SW 1271 (cell line): ENCODE data around the gene ME3.
A peak's percentile ranks its signal among the peaks of the same experiment; 100 is the strongest.

ENCODE experiments used
- DNase-seq, 2 experiments: peaks; one replicate each; lab custom pipeline; 2025; lab: John Stamatoyannopoulos, UW

The ME3 gene

DNA sequence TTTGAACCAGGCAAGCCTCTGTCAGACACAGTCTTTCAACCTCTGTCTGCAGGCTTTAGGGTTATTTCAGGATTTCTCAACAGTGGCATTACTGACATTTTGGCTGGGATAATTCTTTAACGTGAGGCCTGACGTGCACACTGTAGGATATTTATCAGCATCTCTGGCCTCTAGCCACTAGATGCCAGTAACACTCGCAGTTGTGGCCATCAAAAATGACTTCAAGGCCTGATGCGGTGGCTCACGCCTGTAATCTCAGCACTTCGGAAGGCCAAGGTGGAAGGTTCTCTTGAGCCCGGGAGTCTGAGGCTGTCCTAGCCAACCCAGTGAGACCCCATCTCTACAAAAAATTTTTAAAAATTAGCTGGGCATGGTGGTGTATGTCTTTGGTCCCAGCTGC, 184.7 kb downstream of the ME3 start:
- no peak for DNase-seq

DNA sequence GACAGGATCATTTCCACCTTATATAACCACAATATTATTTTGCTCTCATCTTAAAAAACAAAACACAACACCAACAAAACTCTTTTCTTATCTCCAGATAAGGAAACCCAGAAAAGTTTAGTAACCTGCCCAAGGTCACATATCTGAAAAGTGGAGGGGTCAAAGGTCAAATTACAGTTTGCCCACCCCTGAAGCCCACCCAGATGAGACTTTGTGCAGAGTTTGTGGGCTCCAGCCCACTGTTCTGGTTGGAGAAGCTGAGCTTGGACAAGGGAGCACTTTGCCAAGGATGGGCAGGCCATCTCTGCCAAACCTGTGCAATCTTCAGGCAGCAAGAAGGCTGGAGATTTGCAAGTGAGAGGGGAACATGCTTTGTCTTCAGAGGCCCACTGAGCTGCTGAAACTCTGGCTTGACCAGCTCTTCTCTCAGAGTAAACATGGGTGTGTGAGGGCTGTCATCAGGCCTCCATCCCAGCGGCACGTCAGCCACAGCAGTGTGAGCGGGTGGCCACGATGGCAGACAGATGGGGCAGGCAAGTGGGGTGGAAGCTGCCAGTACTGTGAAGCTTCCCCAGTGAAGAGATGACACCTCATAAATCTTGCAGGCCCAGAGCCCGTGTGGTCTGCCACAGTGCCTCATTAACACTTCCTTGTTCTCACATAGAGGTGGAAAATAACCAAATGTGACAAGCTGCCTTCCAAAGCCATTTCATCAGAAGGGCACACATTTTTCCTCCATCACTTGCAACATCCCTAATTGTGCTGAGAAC, 186.0 kb downstream of the ME3 start:
- DNase-seq: no peak

DNA sequence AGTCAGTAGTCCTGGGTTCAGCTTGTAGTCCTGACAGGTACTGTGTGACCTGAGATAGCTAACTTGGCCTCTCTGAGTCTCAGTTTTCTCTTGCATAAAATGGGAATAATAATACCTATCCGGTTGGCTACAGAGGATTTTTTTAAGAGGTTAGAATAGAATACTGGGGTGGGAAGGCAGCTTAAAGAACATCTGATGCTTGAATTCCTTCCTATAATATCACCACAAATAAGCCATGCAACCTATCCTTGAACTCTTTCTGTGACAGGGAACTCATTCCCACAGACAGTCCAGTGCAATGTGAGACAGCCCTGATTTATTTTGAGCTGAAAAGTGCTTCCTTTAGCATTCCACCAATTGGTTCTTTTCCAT, 187.6 kb downstream of the ME3 start:
- no peak for DNase-seq

DNA sequence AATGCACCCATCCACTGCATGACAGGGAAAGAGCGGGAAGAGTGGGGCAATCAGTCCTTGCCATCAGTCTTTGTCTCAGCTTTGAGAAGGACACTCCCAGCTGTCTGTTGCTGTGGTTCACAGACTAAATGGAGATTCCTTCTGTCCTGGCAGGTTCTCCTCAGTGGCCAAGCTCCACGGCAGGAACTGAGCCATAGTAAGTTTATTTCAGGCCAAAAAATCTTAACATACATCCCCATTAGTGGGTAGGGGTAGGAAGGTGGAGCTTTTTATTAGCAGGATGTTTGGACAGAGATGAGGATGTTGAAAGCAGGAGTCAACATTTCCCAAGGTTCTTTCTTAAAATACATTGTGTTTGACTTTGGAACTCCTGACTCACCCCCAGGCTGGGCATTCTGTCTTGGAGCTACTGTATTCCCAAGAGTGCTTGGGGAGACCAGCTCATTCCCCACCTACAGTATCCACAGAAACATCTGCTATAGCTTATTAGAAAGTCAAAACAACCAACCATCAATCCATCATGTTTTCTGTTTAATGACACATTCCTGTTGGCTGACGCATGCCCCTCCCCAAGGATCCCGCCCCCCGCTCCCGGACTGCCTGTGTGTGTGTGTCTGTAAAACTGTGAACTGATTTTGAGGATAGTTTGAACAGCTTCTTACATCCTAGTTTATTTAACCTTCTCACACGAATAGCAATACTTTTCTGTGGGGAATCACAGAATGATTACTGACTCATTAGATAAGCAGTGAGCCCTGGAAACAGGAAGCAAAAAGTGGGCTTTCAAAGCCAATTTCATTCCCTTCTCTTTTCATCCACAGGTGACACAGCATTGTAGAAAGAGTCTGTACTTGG, 188.2 kb downstream of the ME3 start:
- DNase-seq: peak; percentile 48 to 92

DNA sequence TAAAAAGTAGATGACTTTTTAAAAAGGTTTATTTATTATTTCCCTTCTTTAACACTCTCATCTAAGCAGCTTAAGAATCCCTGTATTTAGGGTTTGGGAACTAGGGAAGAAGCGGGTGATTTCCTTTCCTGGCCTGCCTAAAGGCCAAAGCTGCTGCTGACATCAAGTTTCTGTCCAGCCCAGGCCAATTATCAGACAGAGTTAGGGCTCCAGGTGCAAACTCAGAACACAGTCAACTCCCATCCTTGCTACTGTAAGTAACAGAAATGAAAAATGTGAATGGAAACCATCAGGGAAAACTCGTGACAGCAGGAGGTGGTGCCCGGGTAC, 188.8 kb downstream of the ME3 start:
- no peak for DNase-seq

DNA sequence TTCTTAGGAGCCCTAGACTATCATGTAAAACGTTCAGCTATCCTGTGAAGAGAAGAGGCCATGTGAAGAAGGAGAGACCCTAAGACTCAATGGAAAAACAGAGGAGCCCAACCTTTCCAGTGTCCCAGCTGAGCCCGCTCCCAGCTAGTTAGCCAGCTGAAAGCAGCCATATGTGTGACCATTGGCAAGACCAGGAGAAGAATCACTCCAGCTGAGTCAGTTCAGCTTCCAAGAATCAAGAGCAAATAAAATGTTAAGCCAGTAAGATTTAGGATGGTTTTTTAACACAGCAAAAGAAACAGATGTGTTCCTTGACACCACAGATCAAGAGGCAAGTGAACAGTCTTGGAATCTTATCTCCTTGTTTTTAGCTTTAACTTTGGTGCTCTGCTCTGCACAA, 189.7 kb downstream of the ME3 start:
- DNase-seq: no peak

DNA sequence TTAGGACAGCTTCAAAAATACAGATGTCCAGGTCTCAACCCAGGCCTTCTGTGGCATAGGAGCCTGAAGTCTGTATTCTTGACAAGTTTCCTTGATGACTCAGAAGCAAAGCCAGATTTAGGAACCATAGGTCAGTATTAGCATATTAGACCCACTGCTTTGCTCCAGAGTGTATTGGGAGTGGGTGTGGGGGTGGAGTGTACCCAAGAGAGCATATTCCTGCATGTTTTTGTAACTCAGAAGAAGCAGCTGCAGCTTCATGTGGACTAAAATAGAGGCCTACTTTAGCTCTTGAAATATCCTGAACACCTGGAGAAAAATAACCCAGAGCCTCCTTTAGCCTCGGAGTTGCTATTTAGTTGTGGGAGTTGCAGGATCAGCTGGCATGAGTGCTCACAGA, 191.0 kb downstream of the ME3 start:
- DNase-seq: no peak

DNA sequence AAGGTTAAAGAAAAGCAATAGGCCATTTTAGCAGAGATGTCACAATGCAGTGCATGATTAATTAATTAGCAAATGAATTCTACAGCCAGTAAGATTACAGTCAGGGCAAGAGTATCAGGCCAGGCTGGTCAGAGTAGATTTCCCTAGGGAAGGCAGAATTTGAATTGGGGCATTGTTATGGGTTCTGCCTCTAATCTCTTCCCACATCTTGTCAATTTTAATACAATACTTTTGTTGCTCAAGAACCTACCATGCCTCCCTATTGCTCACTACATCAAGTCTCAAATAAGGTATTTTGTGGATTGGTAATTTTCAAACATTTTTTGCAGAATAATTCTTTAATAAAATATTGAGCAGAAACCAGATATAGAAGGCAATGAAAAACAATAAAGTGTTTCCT, 194.1 kb downstream of the ME3 start:
- no peak for DNase-seq

DNA sequence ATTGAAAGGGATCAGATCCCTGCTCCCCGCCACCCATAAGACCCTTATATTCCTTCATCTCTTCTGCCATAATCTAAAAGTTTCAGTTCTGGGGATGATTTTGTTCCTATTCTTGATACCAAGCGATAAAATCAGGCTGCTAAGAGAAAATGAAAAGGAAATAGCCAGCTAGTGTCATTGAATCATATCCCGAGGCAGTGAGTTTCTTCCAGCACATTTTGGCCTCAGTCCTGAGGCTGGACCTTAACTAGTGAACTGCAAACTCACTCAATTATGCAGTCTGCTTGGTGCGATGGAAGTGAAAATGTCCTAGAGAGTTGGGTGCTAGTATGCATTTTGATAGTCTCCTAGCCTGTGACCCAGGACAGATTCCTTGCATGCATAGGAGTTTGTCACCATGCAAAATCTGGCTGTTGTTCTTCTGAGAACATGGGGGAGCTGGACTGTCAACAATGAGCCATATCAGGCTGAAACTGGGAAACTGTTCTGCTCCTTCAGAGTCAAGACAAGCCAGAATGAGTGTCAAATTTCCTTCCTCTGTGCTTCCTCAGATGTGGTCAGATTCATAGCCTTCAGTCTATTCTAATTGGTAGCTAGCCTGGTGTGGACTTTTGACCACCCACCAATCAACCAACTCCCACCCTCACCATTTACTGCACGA, 194.8 kb downstream of the ME3 start:
- DNase-seq: no peak

DNA sequence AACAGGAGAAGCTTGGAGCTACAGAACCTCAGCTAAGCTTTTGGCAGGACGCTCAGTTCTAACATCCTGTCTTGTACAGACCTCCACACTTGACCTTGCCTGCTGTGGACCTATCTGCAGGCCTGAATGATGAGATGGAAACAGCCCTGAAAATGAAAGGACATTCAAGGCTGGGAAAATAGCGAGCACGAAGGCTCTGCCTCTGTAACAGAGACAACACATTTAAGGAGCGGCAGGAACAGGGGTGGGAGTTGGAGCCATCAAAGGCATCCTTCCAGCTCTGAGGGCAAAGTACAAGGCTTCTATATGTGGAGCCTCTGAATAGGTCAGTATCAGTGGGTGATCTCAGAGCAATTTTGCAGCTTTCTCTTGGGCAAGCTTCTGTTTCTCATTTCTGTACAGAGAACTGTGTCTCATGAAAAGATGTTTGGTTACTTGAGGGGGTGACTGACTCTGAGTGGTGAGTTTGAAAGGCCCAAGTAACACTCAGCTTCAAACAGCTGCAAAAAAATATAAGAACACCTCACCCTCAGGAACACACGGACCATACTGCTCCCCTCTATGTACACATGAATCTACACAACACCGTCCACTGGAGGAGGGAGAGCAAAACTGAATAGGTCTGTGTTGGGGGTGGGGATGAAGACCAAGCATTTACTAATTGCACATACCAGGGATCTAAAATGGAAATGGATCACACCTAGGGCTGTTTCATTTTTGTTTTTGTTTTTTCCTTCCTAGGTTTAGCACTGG, 196.1 kb downstream of the ME3 start:
- DNase-seq: no peak

DNA sequence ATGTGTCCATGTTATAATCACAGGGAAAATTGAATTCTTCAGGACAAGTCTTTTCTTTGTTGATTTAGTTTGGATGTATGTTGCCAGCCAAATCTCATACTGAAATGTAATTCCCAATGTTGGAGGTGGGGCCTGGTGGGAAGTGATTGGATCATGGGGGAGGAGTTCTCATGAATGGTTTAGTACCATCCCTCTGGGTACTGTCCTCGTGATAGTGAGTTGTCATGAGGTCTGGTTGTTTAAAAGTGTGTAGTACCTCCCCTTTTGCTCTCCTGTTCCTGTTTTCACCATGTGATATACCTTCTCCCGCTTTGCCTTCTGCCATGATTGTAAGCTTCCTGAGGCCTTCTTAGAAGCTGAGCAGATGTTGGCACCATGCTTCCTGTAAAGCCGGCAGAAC, 197.4 kb downstream of the ME3 start:
- DNase-seq: no peak

DNA sequence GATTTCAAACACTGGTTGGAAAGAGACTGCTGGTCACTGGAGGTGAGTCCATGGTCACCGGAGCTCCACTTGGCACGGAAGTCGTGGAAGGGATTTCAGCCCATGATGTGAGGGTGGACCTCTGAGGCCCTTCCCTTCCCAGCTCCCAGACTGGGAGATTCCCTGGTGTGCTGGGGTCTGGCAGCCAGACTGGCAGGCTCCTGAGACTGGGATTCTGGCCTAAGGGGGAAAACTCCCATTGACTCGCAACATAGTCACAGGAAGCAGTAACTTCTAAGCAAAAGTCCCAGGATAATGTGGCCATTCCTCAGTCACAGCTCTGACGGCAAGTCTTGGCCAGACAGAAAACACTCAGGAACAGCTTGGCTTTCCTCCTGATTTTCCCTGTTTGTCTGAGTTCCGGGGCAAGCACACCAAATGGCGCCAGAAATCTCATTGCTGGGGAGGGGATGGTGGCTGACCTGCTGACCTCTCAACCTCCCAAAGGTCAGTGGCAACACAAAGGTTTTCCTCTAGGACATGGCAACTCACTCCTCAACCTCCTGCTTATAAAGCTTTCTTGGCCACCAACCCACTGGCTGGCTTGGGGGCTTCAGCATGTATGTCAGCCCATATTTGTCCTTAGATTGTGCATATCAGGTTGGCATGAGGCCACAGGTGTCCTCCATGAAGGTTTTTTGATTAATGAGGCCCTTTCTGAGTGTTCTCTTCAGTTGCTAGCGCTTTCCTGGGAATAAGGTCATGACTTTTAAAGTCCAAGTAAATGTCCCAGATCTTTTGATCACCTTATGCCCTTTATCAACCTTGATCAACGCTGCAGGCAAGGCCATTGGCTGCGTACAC, 198.2 kb downstream of the ME3 start:
- peak; percentile 31 to 58 for DNase-seq

DNA sequence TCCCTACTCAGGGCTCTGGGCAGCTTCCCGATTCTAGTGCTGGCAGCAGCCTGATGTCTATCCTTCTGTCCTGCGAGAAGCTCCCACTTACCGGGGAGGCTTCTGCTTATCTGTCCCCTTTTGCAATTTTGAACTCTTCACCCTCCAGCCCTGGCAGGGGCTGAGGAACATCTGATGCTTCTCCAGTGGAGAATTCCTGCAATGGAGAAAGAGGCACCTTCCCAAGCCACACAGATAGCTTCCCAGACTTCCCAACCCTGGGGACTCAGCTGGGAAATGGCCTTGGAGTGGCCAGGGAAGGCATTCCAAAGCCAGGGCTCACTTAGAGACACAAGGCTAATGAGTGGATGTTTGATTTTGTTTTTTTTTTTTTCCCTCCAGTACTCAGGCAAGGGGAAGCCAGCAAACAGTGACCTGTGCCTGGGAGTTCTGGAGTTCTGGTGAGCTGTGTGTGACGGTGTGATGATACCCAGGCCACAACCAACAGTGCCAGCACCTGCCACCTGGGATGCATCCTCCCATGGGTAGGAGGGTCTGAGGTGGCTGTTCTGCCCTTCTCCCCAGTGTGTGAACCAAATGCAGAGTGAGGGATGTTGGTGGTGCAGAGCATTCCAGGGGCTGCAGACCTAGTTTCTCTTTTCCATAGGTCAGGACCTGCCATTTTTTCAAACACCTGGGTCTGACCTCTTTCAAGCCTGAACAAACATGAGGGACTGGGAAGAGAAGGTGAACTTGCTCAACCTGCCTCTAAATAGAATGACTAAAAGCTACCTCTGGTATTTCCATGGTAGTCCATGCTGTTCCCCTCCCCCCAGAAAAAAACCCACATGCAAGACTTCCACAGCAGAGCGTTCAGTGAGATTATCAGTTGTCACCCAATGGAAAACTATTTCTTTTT, 202.7 kb downstream of the ME3 start:
- no peak for DNase-seq

DNA sequence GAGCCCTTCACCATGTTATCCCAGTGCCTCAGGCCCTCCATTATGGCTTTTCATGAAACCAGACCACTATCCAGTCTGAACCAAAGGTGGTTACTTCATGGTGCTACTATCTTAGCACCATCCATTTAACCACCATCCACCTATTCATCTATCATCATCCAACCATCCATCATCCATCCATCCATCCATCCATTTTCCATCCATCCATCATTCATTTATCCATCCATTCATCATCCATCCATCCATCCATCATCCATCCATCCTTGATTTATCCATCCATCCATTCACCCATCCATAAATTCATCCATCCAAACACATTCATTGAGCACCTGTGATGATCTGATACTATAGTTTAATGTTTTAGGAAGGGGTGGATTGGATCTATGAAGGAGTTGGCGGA, 204.2 kb downstream of the ME3 start:
- DNase-seq: no peak

DNA sequence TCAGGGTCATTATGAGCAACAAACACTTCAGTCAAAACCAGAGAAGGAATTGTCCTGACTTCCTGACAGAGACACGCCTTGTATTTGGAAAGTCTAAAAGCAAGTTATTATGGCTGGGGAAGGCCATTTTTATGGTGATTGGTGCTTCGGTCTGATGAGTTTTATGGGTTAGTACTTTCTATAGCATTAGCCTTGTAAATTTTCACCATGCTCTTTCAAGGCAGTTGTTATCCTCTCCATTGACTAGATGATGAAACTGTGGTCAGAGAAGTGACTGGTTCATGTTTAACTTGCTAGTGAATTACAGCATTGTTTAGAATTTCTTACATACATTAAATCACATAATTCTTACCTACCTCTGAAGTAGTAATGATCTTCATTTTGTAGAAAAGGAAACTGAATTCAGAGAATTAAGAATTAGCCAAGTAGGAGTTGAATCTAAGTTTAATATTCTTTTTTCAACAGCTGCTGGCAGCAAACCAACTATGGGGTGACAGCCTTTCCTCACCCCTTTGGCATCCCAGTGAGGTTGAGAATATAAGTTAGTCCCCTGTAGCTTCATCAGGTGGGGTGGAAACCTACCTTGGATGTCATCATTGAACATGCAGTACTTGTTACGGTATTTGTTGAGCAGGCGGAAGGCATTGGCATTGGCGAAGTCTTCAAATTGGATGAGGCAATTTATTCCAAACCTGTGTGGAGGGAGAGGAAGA, 207.8 kb downstream of the ME3 start:
- DNase-seq: no peak

DNA sequence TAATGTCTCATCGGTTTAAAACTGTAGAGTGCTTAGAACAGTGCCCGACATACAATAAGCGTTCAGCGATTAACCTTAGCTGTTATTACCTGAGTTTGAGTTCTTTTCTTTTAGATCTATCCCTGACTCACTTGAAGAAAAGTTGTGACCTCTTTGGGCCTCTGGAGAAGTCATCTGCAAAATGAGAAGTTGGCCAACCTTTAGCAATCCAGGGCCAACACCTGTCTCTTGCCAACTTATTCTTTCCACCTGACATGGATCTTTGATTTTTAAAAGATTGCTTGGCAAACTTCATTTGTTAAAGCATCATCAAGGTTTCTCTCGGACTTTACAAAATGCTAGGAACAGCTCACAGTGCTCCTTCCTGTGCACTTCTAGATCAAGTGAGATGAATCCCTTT, 208.5 kb downstream of the ME3 start:
- no peak for DNase-seq

DNA sequence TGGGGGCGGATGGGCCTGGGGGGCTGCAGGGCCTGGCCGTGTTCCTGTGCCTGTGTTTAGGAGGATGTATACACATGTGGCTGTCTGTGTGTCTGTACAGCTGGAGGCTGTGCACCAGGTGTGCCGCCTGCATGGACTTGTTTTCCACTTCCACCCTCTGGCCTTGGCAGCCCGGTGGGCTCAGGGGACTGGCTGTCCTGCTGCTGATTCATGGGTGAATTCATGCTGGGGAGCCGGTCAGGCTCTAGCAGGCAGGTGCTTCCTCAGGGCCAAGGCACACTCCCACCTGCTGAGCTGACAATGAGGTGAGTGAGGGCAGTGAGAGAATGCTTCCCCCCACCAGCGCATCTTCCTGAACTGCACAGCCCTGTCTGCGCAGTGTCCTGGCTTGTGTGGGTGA, 209.3 kb downstream of the ME3 start:
- no peak for DNase-seq

DNA sequence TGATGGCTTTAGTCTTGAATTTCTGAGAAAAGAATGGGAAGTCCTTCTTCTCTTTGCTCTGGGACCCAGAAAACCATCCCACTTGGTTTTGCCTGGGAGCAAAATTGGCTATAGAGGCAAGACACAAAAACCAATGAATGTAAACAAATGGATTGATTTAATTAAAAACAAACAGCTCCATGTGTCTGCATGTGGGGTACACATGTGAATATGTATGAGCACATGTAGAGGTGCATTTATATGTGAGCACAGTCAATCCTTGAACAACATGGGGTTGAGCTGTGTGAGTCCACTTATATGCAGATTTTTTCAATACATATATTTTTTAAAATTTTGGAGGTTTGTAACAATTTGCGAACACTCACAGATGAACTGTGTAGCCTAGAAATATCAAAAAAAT, 210.5 kb downstream of the ME3 start:
- no peak for DNase-seq

DNA sequence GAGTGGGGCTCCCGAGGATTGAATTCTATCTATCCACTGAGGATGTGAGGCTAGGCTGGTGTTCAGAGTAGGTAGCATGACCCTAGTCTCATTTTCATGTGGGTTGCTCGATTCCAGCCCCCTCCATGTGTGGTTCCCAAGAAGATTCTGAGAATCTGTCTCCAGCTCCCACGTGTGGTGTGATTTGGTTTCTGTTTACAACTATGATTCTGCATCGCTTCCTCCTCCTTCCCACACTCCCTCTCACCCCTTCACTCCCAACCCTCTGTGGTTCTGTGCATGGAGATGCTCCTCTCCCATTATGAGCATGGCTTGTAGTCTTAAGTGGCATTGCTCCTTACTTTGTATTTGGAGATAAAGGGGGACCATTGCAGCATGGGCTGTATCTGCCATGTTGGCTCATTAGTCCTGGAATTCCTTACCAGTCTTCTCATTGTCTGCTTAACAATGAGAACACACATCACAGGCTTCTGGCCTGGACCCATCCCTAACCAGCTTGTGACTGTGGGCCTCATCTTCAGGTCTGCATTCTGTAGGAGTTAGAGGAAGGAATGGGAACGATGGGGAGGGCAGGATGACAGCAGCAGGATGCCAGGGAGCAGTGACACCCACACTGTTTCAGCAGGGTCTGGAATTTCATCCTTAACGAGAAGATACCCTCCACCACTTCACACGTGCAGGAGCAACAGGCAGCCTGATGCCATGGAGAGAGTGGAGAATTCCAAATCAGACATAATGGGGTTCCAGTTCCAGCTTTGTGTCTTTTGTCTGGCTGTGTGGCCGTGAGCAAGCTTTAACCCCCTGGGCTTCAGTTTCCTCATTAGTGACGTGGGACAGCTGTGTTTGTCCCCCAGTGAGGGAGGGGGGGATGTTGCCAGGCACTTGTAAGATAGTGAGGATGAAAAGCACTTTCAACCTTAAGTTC, 211.7 kb downstream of the ME3 start:
- no peak for DNase-seq
